ENCODE data around the gene ROBO1.

DNA sequence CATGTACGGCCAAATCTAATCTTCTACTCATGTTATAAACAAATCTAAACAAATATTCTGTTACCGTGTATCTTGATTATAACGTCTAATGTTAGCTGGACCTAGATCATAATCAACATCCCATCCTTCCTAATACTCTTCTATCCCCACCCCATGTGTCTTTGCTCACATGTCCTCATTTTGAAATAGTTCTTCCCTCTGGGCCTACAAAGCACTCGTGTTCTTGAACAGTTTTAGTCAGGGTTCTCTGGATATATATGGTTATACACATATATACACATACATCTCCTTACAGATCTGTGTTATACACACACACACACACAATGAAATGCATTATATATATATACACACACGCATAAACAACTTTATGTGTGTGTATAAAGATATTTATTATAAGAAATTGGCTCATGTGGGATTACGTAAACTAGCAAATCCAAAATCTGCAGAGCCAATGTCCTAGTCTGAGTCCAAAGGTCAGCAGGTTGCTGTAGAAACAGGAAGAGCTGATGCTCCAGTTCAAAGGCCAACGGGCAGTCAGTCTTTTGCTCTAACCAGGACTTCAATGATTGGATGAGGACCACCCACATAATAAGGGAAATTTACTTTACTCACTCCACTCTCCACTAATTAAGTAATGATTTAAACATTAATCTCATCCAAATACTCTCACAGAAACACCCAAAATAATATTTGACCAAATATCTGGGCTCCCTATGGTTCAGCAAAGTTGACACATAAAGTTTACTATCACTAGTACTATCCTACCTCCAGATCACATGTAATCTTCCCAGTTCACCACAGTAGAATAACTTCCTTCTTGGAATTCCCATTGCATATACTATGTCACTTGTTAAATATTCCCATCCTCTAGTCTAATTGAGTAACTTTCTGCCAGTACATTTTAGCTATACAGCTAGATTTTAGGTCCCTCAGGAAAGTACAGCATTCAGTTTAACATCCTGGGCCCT lies 450.0 kb downstream of the ROBO1 start:
- TF ChIP-seq CTCF (IDR thresholded peaks at IDR 0.05; ENCODE audit: insufficient read depth, low read length, poor library complexity, severe bottlenecking), result no peak
- TF ChIP-seq EZH2phosphoT487 (conservative IDR thresholded peaks at IDR 0.05; ENCODE audit: low read length), result no peak
